GM12872 (cell line): Measurements from ENCODE around the gene GP2.

ENCODE experiments used
- TF ChIP-seq, protein P1 (sequence below): IDR thresholded peaks from 3 replicates; pipeline ENCODE4 v1.5.1; 2011; ENCODE audit warnings: low read depth, mild to moderate bottlenecking, low read length, moderate library complexity; ENCODE audit not compliant: insufficient read depth

The GP2 gene

DNA sequence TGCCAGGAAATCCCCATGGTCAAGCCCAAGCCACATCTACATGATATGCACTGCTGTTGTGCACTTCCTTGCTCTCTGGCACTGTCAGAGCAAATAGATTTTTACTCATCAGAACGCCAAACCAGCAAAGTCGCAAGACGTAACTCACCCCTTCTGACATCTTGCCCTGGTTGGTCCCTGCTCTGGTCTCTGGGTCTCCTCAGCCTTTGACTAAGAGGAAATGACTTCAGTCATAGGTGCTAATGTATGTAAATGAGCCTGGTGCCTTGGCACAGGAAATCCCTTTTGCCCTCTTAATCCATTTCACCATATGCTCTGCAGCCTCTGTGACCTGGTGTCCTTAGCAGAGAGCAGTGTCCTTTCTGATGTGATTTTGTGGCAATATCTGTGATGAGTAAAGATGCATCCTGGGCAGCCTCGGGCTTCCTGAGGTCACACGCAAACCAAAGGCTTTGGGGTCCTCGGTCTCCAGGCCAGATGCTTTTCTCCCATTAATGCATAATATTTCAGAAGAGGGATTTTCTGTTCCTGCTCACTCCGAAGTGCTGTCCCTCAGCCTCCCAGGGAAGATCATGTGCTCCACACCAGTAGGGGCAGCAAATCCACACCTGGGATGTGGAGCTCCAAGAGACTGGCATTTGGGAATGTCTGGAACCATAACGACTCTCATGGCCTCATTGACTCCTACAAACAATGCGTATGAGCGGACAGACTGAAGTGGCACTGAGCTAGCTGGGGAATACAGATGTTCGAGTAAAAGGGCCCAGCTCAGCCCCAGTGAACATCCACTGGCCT lies 66.9 kb downstream of the GP2 start:
- TF ChIP-seq, protein P1, sequence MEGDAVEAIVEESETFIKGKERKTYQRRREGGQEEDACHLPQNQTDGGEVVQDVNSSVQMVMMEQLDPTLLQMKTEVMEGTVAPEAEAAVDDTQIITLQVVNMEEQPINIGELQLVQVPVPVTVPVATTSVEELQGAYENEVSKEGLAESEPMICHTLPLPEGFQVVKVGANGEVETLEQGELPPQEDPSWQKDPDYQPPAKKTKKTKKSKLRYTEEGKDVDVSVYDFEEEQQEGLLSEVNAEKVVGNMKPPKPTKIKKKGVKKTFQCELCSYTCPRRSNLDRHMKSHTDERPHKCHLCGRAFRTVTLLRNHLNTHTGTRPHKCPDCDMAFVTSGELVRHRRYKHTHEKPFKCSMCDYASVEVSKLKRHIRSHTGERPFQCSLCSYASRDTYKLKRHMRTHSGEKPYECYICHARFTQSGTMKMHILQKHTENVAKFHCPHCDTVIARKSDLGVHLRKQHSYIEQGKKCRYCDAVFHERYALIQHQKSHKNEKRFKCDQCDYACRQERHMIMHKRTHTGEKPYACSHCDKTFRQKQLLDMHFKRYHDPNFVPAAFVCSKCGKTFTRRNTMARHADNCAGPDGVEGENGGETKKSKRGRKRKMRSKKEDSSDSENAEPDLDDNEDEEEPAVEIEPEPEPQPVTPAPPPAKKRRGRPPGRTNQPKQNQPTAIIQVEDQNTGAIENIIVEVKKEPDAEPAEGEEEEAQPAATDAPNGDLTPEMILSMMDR, result no peak
